RCC 7860 (cell line): ENCODE measurements around the gene NBEAL2.
A peak's percentile ranks its signal among the peaks of the same experiment; 100 is the strongest.
"Not testable (repeated sequence)": the region's sequence is repeated elsewhere in the genome, so short reads cannot be mapped to it uniquely, and the experiment has no call there.

ENCODE experiments used
- DNase-seq: peaks from one replicate; pipeline ENCODE4 v3.0.0-alpha.2; 2015; ENCODE audit warnings: low spot score
- FAIRE-seq: peaks from 2 replicates; lab custom pipeline; 2012; peaks lifted over from hg19 to GRCh38; lab: Jason Lieb, UNC

NBEAL2 gene

GRCh38 chr3:47008234-47008796, 28.8 kb downstream of the NBEAL2 start:
- FAIRE-seq = no peak
- DNase-seq = no peak

- FAIRE-seq (no peak), DNase-seq (no peak)
These were observed 29.4 kb downstream of the NBEAL2 start for GRCh38 chr3:47008851-47009224.

DNA sequence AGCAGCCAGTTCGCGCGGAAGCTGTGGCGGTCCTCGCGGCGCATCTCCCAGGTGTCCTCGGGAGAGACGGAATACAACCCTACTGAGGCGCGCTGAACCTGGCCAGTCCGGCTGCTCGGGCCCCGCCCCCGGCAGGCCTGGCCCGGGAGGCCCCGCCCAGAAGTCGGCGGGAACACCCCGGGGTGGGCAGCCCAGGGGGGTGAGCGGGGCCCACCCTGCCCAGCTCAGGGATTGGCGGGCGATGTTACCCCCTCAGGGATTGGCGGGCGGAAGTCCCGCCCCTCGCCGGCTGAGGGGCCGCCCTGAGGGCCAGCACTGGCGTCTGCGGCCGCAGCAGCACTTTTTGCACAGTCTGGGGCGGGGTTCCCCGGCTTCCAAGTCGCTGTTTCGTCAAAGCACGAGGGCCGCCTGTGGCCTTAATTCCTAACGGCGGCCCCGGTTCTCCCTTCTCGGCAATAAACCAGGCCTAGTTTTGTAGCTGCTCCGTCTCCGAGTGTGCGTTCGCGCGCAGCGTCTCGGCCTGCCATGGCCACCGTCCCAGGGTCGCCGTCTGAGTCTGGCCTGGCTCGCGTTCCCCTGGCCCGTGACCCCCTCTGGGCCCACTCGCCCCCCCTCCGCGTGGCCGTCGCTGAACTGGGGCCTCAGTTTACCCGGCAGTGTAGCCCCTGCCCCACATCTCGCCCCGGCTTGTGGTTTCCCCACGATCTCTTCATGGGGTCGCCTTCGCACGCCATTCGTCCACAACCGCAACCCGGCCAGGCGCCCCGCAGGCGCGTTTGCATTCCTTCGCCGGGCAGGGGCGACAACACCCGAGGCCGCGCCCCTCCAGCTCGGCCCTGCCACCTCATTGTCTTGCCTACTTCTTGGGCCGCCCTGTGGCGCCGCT, 30.0 kb downstream of the NBEAL2 start:
- DNase-seq (no peak), FAIRE-seq (no peak)

GRCh38 chr3:47010111-47010712, 30.7 kb downstream of the NBEAL2 start:
- DNase-seq (no peak), FAIRE-seq (no peak)

GRCh38 chr3:47010910-47011309, 31.4 kb downstream of the NBEAL2 start:
- DNase-seq (no peak), FAIRE-seq (no peak)

DNA sequence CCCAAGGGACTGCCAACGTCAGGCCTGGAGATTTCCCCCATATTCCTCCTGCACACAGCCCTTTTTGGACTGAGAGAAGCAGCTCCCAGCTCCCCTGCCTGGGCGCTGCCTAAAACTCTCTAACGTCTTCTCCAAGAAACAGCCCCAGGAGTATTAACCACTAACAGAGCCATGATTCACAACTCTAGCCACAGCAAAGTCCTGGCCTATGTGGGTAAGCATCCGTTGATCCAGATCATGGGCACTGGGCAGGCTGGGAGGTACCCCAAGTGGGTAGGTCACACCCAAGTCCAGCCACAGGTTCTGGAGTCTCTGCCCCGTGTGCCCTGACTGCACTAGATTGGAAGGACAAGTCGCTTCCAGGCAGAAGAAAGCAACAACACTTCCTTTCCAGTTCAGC, 31.9 kb downstream of the NBEAL2 start:
- no peak for FAIRE-seq
- no peak for DNase-seq

DNA sequence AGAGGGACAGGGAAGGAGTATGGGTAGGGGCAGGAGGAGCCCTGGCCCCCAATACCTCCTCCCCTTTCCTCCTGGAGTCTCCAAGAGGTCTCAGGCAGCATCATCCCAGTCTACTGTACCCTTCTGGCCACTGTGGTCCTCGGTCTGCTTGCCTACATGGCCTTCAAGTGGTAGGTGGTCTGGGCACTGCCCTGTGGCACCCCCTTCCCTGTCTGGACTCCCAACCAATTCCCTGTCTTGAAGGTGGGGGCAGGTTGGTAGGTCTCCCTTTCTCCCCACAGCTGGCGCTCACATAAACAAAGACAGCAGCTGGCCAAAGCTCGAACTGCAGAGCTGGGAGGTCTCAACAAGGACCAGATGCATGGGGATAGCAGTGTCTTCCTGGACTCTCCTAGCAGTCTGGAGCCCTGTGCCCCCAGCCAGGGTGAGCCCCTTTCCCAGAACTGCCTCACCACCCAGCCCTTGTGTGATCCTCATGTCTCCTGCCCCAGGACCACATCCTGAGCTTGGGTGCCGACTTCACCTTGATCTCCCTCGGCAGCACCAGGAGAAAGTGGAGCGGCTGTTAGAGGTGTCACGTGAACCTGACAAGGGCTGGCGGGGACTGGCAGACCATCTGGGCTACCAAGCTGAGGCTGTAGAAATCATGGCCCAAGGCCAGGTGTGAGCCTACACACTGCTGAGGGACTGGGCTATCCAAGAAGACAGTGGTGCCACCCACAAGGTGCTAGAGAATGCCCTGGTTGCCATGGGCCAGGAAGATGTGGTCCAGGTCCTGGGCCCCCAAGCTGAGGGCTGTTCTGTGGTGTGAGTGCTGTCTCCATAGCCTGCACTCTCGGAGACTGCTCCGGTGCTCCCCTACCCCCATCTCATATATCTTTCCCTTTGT, 33.1 kb downstream of the NBEAL2 start:
- FAIRE-seq (no peak), DNase-seq (no peak)

- DNase-seq (no peak), FAIRE-seq (no peak)
These were observed 33.8 kb downstream of the NBEAL2 start for GRCh38 chr3:47013231-47013630.

DNA sequence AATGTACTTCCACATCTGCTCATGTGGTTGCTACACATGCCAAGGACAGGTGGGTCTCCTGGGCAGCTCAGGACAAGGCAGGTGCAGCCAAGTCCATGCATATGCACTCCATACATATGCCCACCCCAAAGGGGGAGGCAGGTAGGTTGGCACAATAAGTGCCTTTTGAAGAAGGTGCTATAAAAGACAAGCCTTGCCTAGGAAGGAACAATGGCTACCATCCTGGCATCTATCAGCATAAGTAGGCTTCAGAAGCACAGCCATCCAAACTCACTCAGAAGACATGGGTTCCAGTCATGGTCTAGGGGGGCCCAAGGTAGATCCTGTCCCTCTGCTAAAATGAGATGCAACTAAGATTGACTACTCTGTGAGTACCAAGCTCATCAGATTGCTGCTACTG, 34.6 kb downstream of the NBEAL2 start:
- FAIRE-seq (no peak), DNase-seq (no peak)

- DNase-seq (no peak), FAIRE-seq (no peak)
These were observed 35.7 kb downstream of the NBEAL2 start for GRCh38 chr3:47015151-47015550.

DNA sequence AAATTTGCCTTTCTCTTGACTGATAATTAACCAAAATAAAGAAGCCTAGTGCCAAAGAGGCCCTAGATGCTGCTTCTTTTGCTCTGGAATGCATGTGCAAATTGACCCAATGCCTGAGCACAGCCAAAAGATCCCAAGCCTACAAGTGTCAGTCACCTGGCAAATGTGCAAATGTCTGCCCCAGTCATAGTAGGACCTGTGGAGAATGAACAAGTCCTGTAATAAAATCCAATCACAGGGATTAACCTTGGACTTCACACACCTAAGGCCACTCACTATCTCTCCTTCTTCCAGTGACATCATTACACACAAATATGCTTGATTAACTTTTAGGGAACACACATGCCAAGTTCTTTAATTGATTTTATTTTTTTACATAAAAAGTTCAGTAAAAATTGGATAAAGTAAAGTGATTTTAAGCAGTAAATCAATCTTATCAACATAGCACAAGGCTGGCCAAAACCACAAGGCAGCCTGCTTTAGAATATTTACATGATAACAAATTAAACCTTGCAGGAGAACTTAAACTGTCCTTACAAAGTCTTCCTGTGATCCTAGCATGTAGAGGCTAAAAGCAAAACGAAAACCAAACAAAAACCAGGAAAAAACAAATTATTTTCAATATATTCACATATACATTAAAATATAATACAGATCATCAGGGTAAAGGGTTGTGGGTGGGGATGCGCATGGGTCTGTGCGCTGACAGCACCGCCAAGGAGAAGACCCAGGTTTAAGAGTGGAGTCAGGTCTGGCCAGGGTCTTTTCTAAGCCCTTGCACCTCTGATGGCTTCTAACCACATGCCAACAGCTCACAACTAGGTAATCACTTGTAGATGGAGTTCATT, 36.8 kb downstream of the NBEAL2 start:
- no peak for DNase-seq
- FAIRE-seq = no peak

DNA sequence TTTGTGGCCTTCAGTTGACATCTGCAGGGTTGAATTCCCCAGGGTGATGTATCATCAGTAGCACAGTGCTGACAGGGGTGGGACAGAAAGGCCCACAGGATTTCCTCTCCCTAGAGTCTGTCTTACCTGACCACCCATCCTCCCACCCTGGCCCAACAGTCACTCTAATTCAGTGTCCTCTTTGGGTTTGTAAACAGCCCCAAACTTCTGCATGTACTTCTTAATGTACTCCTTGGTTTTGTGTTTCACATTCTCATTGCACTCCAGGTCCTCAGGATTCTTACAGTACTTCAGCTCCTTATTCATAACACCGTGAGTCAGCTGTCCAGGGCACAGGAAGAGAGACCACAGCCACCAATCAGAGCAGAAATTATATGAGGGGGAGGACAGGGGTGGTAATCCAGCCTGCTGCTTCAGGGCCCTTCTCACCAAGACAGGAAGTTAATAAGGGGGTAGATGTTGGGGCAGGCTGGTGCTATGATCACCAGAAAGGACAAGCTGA, 37.5 kb downstream of the NBEAL2 start:
- peak; percentile 88 for DNase-seq
- FAIRE-seq = peak; percentile 83

GRCh38 chr3:47017504-47018268, 38.2 kb downstream of the NBEAL2 start:
- FAIRE-seq (no peak), DNase-seq (peak; percentile 59)

DNA sequence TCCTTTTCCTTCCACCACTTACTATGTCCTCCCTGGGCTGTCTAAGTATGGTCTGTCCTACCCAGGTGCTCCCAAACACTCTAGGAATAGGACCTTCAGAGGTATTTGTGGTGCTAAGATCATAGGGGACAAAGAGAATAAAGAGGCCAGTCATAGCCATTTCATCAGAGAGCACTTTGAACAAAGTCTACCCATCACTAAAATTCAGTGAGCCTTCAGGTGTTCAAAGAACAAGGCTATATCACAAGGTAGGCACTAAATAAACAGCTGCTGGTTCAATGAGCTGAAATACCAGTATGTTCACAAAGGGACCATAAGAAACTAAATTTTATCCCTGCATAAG, 38.8 kb downstream of the NBEAL2 start:
- FAIRE-seq (no peak), DNase-seq (no peak)

DNA sequence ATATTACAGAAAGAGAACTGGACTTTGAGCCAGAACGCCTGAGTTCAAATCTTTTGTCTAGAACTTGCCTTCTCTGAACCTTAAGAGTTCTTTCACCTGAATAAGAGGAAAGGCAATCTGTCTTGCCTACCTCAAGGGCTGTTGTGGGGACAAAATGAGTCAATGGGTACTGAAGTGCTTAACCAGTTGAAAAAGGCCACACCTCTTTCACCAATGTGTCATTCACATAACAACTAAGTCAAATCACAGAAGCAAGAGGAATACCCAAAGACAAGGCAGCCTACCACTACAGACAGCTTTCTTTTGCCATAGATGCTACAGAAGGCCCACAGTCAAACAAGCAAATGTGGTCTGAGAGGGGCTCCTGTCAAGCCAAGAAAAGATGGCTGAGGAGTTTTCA, 39.7 kb downstream of the NBEAL2 start:
- FAIRE-seq = no peak

DNA sequence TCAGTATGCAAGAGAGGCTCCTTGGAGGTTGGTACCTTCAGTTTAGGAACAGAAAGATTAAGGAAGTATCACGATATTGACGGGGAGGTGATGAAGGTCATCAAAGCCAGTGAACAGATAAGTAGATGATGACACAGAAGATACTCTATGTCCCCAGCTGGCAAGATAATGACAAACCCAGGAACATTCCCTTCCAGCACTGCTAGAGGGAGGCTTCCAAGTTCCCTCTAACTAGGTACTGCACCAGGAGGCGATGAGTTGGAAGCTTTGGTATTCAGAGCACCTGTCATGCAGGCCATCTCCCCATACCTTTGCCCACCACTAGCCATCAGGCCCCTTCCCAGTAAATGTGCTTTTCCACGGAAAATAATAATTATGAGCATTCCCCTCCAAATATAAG, 40.8 kb downstream of the NBEAL2 start:
- no peak for FAIRE-seq
- no peak for DNase-seq

More for the DNA sequence above, 39.7 kb downstream of the NBEAL2 start:
- peak; percentile 33 for DNase-seq

- FAIRE-seq (no peak), DNase-seq (no peak)
These were observed 43.2 kb downstream of the NBEAL2 start for GRCh38 chr3:47022641-47023071.

DNA sequence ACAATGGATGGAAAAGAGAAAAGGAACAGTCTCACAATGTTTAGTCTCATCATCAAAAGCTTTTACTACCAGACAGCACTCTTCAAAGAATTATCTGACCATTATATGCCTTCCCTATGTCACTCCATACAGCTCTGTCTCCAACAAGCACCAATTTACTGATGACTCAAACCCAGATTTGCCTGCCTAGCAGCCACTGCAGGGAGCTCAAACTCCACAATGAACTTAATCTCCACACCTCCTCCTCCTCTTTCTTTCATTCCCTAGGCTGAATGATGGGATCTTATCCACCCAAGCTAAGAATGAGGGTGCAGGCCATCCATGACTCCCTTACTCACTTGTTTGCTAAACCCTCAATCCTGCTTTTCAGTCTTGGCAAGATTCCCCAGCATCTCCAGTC, 45.5 kb downstream of the NBEAL2 start:
- no peak for FAIRE-seq
- no peak for DNase-seq

GRCh38 chr3:47026432-47026831, 47.0 kb downstream of the NBEAL2 start:
- DNase-seq, FAIRE-seq: not testable (repeated sequence)
